IgD-negative memory B cell (primary cell): ENCODE measurements around the gene TRAP1. TPM values are rescaled to one million over a fixed set of nuclear protein-coding genes. Genes with fewer than 3 reads are reported as not detected.

ENCODE experiments used
- H3K27ac Mint-ChIP-seq, 3 donors: one replicate each; pipeline ENCODE4 v1.8.0; 2020 to 2022; ENCODE audit warnings: mild to moderate bottlenecking in 3 of 3, mixed read lengths in 3 of 3, moderate library complexity in 1 of 3
- H3K27me3 Mint-ChIP-seq: one replicate; pipeline ENCODE4 v1.8.0; 2021; ENCODE audit warnings: mixed read lengths
- H3K36me3 Mint-ChIP-seq: one replicate; pipeline ENCODE4 v1.8.0; 2020; ENCODE audit warnings: mild to moderate bottlenecking, mixed read lengths
- H3K4me1 Mint-ChIP-seq, 3 donors: one replicate each; pipeline ENCODE4 v1.8.0; 2020 to 2022; ENCODE audit warnings: mixed read lengths in 3 of 3, mild to moderate bottlenecking in 1 of 3
- H3K4me3 Mint-ChIP-seq, 4 donors: one replicate each; pipeline ENCODE4 v1.8.0; 2020 to 2022; ENCODE audit warnings: mild to moderate bottlenecking in 4 of 4, mixed read lengths in 4 of 4, moderate library complexity in 3 of 4
- H3K9me3 Mint-ChIP-seq, 3 donors: one replicate each; pipeline ENCODE4 v1.8.0; 2020 to 2021; ENCODE audit warnings: mixed read lengths in 3 of 3, mild to moderate bottlenecking in 1 of 3
- polyA plus RNA-seq: library from polyadenylated mRNA; unstranded; fragments of 300-500 nt; fragmentation: Illumina TruSeq; gene quantifications from one replicate; pipeline ENCODE4 v1.2.3, GENCODE V29; 2021

Gene TRAP1
- polyA plus RNA-seq, 1 donor from 2014 or later: 62.7 TPM

GRCh38 chr16:3646348-3646920 is 70.9 kb downstream of the TRAP1 start:
- H3K27me3 Mint-ChIP-seq: no peaks in the 10 kb centered on the region
- H3K36me3 Mint-ChIP-seq: peaks cover 1% of the 10 kb centered on the region
- peaks cover 0 to 3% (median 0%) of the 10 kb centered on the region in 3 donors for H3K4me1 Mint-ChIP-seq
- H3K4me3 Mint-ChIP-seq: no peak overlapping the region
- no peaks in the 10 kb centered on the region for H3K9me3 Mint-ChIP-seq
- no peak overlapping the region for H3K27ac Mint-ChIP-seq

- no peaks in the 10 kb centered on the region for H3K9me3 Mint-ChIP-seq
- H3K36me3 Mint-ChIP-seq: peaks cover 1% of the 10 kb centered on the region
- no peak overlapping the region for H3K27ac Mint-ChIP-seq
- peak overlapping the region in 1 of 4 donors; percentile 54 for H3K4me3 Mint-ChIP-seq
- peaks cover 0 to 3% (median 0%) of the 10 kb centered on the region in 3 donors for H3K4me1 Mint-ChIP-seq
- H3K27me3 Mint-ChIP-seq: no peaks in the 10 kb centered on the region
Observed at GRCh38 chr16:3645504-3646347, 71.6 kb downstream of the TRAP1 start.

- no peaks in the 10 kb centered on the region for H3K27me3 Mint-ChIP-seq
- peaks cover 1% of the 10 kb centered on the region for H3K36me3 Mint-ChIP-seq
- H3K4me1 Mint-ChIP-seq: peaks cover 0 to 5% (median 3%) of the 10 kb centered on the region in 3 donors
- H3K9me3 Mint-ChIP-seq: no peaks in the 10 kb centered on the region
- no peak overlapping the region for H3K27ac Mint-ChIP-seq
- no peak overlapping the region for H3K4me3 Mint-ChIP-seq
Observed at GRCh38 chr16:3645108-3645503, 72.2 kb downstream of the TRAP1 start.

GRCh38 chr16:3643095-3643730 is 74.1 kb downstream of the TRAP1 start:
- H3K27me3 Mint-ChIP-seq: no peaks in the 10 kb centered on the region
- H3K9me3 Mint-ChIP-seq: no peaks in the 10 kb centered on the region
- peaks cover 4% of the 10 kb centered on the region for H3K36me3 Mint-ChIP-seq
- no peak overlapping the region for H3K4me3 Mint-ChIP-seq
- no peak overlapping the region for H3K27ac Mint-ChIP-seq
- peaks cover 0 to 5% (median 5%) of the 10 kb centered on the region in 3 donors for H3K4me1 Mint-ChIP-seq

GRCh38 chr16:3642397-3643094 is 74.8 kb downstream of the TRAP1 start:
- Mint-ChIP-seq H3K9me3 (no peaks in the 10 kb centered on the region), H3K36me3 (peaks cover 4% of the 10 kb centered on the region), H3K27me3 (no peaks in the 10 kb centered on the region), H3K4me1 (peaks cover 6 to 9% (median 9%) of the 10 kb centered on the region in 3 donors), H3K4me3 (no peak overlapping the region), H3K27ac (no peak overlapping the region)

GRCh38 chr16:3641801-3642396 is 75.4 kb downstream of the TRAP1 start:
- H3K4me1 Mint-ChIP-seq: peaks cover 12 to 15% (median 15%) of the 10 kb centered on the region in 3 donors
- no peak overlapping the region for H3K4me3 Mint-ChIP-seq
- H3K27ac Mint-ChIP-seq: no peak overlapping the region
- no peaks in the 10 kb centered on the region for H3K27me3 Mint-ChIP-seq
- H3K9me3 Mint-ChIP-seq: no peaks in the 10 kb centered on the region
- H3K36me3 Mint-ChIP-seq: peaks cover 4% of the 10 kb centered on the region

- Mint-ChIP-seq H3K27me3 (no peaks in the 10 kb centered on the region), H3K9me3 (no peaks in the 10 kb centered on the region), H3K36me3 (peaks cover 6% of the 10 kb centered on the region), H3K4me3 (no peak overlapping the region), H3K4me1 (peaks cover 19% of the 10 kb centered on the region in 3 donors), H3K27ac (no peak overlapping the region)
Observed at GRCh38 chr16:3640632-3641501, 76.5 kb downstream of the TRAP1 start.

- H3K27ac Mint-ChIP-seq: no peak overlapping the region
- peaks cover 11% of the 10 kb centered on the region for H3K36me3 Mint-ChIP-seq
- H3K4me1 Mint-ChIP-seq: peaks cover 20 to 23% (median 21%) of the 10 kb centered on the region in 3 donors
- H3K4me3 Mint-ChIP-seq: no peak overlapping the region
- no peaks in the 10 kb centered on the region for H3K27me3 Mint-ChIP-seq
- no peaks in the 10 kb centered on the region for H3K9me3 Mint-ChIP-seq
Observed at GRCh38 chr16:3640207-3640606, 77.1 kb downstream of the TRAP1 start.

GRCh38 chr16:3638916-3639644 is 78.2 kb downstream of the TRAP1 start:
- H3K4me1 Mint-ChIP-seq: peaks cover 20 to 23% (median 21%) of the 10 kb centered on the region in 3 donors

GRCh38 chr16:3637371-3637923 is 79.9 kb downstream of the TRAP1 start:
- Mint-ChIP-seq H3K36me3 (peaks cover 10% of the 10 kb centered on the region), H3K9me3 (no peaks in the 10 kb centered on the region), H3K27me3 (no peaks in the 10 kb centered on the region), H3K4me3 (peak overlapping the region in 2 of 4 donors; percentile 22 to 29), H3K27ac (peak overlapping the region; percentile 49 to 78 (median 74)), H3K4me1 (peaks cover 20 to 23% (median 22%) of the 10 kb centered on the region in 3 donors)

More at GRCh38 chr16:3638916-3639644, 78.2 kb downstream of the TRAP1 start:
- Mint-ChIP-seq H3K36me3 (peaks cover 11% of the 10 kb centered on the region), H3K27me3 (no peaks in the 10 kb centered on the region), H3K9me3 (no peaks in the 10 kb centered on the region), H3K4me3 (peak overlapping the region in 2 of 4 donors; percentile 13 to 56), H3K27ac (no peak overlapping the region)

- H3K9me3 Mint-ChIP-seq: no peaks in the 10 kb centered on the region
Observed at GRCh38 chr16:3625911-3626732, 91.2 kb downstream of the TRAP1 start.

GRCh38 chr16:3625331-3625730 is 92.0 kb downstream of the TRAP1 start:
- Mint-ChIP-seq H3K4me1 (peaks cover 35 to 49% (median 36%) of the 10 kb centered on the region in 3 donors), H3K27ac (peak overlapping the region in 1 of 3 donors; percentile 58), H3K27me3 (no peaks in the 10 kb centered on the region), H3K9me3 (no peaks in the 10 kb centered on the region), H3K36me3 (no peaks in the 10 kb centered on the region), H3K4me3 (no peak overlapping the region)

More at GRCh38 chr16:3625911-3626732, 91.2 kb downstream of the TRAP1 start:
- H3K27ac Mint-ChIP-seq: peak overlapping the region; percentile 23 to 93 (median 37)
- peak overlapping the region in 2 of 4 donors; percentile 60 to 71 for H3K4me3 Mint-ChIP-seq
- H3K36me3 Mint-ChIP-seq: no peaks in the 10 kb centered on the region
- H3K27me3 Mint-ChIP-seq: no peaks in the 10 kb centered on the region
- peaks cover 35 to 49% (median 36%) of the 10 kb centered on the region in 3 donors for H3K4me1 Mint-ChIP-seq
